ENCODE data around the gene ZNF628. TPM values are rescaled to one million over a fixed set of nuclear protein-coding genes. Genes with fewer than 3 reads are reported as not detected.

The ZNF628 gene
- total RNA-seq, 4 donors from 2014 or later = 5.4 to 17.9 (median 12.2) TPM

- intact Hi-C loops (cut with DNase I; ENCODE audit: low total_unique reads) = no loop called here
- WGBS, 2 donors = 12% methylated on average over 20 to 27 of the region's 27 CpGs
- no peak for TF ChIP-seq CTCF (IDR thresholded peaks at IDR 0.05)
- TF ChIP-seq POLR2A (IDR thresholded peaks at IDR 0.05) = peak in 1 of 2 donors; percentile 18
- H3K4me3 ChIP-seq (ENCODE audit: low read depth, poor library complexity, severe bottlenecking) = peak overlapping the region; percentile 49
- no peak for DNase-seq (ENCODE audit: low spot score in 2 of 2)
Observed at GRCh38 chr19:55461974-55462626, 14.3 kb upstream of the ZNF628 start.

GRCh38 chr19:55462722-55463121, 13.7 kb upstream of the ZNF628 start:
- TF ChIP-seq POLR2A (IDR thresholded peaks at IDR 0.05) (no peak), CTCF (IDR thresholded peaks at IDR 0.05) (no peak)
- H3K4me3 ChIP-seq (ENCODE audit: low read depth, poor library complexity, severe bottlenecking) = no peak overlapping the region
- no peak for DNase-seq (ENCODE audit: low spot score in 2 of 2)
- WGBS, 2 donors = 79 to 80% methylated on average over 11 of the region's 11 CpGs
- intact Hi-C loops (cut with DNase I; ENCODE audit: low total_unique reads) = no loop called here

- intact Hi-C loops (cut with DNase I; ENCODE audit: low total_unique reads) = no loop called here
- H3K4me3 ChIP-seq (ENCODE audit: low read depth, poor library complexity, severe bottlenecking) = no peak overlapping the region
- TF ChIP-seq CTCF (IDR thresholded peaks at IDR 0.05) = no peak
- TF ChIP-seq POLR2A (IDR thresholded peaks at IDR 0.05) = no peak
- WGBS, 2 donors = 73 to 84% methylated on average over 10 to 15 of the region's 15 CpGs
- no peak for DNase-seq (ENCODE audit: low spot score in 2 of 2)
Observed at GRCh38 chr19:55463583-55464031, 12.8 kb upstream of the ZNF628 start.

DNA sequence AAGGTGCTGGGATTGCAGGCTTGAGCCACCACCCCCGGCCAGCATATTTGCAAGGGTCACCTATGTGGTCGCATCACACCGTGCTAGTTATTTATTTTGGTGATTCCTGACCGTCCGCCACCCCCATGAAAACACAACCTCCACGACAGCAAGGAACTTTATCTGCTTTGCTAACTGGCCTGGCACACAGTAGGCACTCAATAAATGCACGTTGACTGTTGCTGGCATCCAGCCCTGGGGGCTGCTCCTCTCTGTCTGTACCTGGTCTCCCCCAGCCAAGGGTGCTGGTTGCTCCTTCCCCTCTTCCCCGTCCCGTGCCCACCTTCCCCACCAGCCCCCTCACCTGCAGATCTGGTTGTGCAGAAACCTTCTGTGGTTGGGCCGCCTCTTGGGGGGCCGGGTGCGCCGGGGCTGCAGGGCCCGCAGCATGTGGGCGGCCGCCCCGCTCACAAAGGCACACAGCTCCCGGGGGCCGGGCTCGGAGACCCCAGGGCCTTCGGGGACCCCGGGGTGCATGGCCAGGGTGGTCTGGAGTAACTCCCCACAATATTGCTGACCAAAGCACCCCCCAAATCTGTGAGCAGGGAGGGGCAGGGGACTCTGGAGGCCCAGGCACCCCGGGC, 12.3 kb upstream of the ZNF628 start:
- TF ChIP-seq POLR2A (IDR thresholded peaks at IDR 0.05) (no peak), CTCF (IDR thresholded peaks at IDR 0.05) (no peak)
- DNase-seq (ENCODE audit: low spot score in 2 of 2) = no peak
- intact Hi-C loops (cut with DNase I; ENCODE audit: low total_unique reads) = no loop called here
- no peak overlapping the region for H3K4me3 ChIP-seq (ENCODE audit: low read depth, poor library complexity, severe bottlenecking)
- WGBS, 2 donors = 72 to 80% methylated on average over 21 to 22 of the region's 23 CpGs

DNA sequence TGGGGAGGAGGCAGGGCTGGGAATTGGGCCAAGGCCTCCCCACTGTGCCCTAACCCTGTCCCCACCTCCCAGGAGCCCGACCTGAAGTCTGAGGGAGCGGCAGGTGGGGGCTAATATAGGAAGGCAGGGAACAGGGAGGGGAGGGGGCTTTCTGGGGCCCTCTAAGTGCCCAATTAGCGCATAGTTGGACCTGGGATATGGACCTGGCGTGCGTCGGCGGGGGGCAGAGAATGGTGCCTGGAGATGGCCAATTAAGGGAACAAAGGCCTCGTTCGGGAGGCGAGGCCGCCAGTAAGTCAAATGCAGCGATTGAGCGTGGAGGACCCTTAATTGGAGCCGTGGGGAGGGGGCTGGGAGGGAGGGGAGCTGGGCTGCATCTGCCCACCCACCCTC, 11.8 kb upstream of the ZNF628 start, which contains the start of gene C19orf85:
Gene C19orf85 (minus strand): TSS at position 90 of the 393 bp plus-strand sequence. CDS start 197 bp downstream, outside the sequence.
- DNase-seq (ENCODE audit: low spot score in 2 of 2) = no peak
- 73 to 80% methylated on average over 14 of the region's 14 CpGs for WGBS, 2 donors
- intact Hi-C loops (cut with DNase I; ENCODE audit: low total_unique reads) = no loop called here
- no peak for TF ChIP-seq POLR2A (IDR thresholded peaks at IDR 0.05)
- no peak for TF ChIP-seq CTCF (IDR thresholded peaks at IDR 0.05)
- no peak within 1 kb of the TSS for H3K4me3 ChIP-seq (ENCODE audit: low read depth, poor library complexity, severe bottlenecking)
